IPS-NIHi11 (cell line): ENCODE results near the gene CRNN.

Experiments used
- DNase-seq: peaks from one replicate; pipeline ENCODE4 v3.0.0; 2012; ENCODE audit warnings: mixed read lengths, low spot score

CRNN gene

DNA sequence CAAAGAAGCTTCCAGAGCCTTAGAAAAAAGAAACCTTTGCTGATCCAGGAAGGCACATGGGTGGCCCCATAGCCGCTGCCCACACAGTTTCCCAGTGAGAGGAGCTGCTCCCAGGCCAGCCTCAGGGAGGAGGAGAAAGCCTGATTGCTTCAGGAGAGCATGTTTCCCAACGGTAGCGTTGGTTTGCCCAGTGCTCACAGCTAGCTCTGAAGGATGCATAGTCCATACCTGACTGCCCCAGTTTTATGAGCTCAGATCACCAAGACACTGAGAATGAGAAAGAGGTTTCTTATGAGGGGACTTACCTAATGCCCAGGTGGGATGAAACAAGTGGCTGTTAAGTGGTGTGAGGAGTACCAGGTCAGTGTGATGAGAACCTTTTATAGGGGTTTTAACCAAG is at the start of gene CRNN:
Gene CRNN (minus strand): TSS at position 355 of the 400 bp plus-strand sequence. CDS start 2,030 bp downstream, outside the sequence.
- no peak for DNase-seq

- no peak for DNase-seq
Observed at GRCh38 chr1:152462636-152463035, 48.6 kb upstream of the CRNN start.

GRCh38 chr1:152461544-152461943 is 47.5 kb upstream of the CRNN start:
- peak; percentile 15 for DNase-seq

GRCh38 chr1:152460529-152460899 is 46.5 kb upstream of the CRNN start:
- no peak for DNase-seq

- peak; percentile 34 for DNase-seq
Observed at GRCh38 chr1:152459596-152460528, 45.8 kb upstream of the CRNN start.

DNA sequence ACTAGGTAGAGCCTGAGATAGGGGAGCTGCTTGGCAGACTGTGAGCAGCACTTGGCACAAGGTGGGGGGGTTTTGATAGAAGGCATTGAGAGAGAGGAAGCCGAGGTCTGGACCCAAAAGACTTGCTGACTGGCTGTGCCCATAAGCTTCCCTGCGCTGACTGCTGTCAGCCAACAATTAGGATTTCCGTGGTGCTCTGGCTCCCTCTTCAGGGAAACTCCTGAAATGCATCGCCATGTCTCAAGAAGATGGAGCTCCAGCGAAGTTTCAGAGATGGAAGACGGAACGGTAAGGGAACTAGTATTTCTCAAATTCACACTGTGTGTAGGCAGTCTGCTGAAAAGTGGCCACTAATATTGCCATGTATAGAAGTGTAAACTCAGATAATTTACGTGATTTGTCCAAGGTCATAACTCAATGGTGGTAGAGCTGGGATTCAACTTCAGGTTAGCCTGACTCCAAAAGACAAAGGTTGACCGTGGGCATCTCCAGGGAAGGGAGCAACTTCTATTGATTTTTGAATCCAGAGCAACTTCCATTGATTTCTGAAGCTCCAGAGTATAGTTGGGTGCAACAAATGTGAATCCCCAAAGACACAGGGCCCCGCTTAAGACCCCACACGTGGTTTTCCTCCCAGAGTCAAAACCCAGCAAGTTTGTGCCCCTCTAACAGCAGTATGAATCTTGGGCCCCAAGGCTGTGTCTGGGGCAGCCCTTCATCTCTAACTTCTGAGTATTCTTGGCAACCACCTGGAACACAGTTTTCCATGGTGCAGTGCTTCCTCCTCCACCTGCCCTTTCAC is 44.5 kb upstream of the CRNN start:
- DNase-seq: peak; percentile 45

- DNase-seq: no peak
Observed at GRCh38 chr1:152457561-152457960, 43.5 kb upstream of the CRNN start.

DNA sequence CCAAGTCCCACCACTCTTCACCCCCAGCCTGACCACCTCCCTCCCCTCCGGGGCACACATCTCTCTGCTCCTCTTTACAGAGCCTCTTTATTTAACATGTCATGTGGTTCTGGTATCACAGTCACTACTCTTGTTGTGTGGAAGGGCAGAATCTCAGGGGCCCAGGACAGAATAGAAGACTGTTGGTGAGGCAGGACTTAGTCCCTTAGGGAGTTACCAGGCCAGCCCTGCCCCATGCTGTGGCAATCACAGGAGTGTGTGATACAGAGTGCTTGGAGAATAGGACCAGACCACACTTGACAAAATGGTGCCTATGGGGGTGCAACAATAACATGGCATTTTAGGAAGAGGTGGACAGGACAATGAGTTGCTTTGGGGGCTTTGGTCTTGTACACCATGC is 43.0 kb upstream of the CRNN start:
- DNase-seq: no peak

GRCh38 chr1:152451254-152451653 is 37.2 kb upstream of the CRNN start:
- DNase-seq: no peak

- no peak for DNase-seq
Observed at GRCh38 chr1:152449661-152450060, 35.6 kb upstream of the CRNN start.

DNA sequence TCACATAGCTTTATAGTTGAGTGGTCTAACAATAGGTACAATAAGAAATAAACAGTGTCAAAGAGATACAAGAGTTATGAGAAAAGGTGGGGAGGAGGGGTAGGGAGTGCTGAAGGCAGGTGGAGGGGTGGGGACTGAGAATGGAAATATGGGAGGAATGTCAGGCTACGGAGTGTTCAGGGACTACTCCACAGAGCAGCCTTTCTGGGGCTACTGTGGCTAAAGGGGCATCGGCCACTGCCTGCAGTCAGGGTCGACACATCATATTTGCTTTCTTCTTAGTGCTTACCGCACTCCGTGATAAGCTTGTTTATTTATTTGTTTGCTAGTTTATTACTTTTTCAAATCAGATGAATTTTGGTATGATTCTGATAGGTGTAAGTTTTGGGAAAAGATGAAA is 34.4 kb upstream of the CRNN start:
- no peak for DNase-seq

- DNase-seq: no peak
Observed at GRCh38 chr1:152448095-152448494, 34.0 kb upstream of the CRNN start.

DNA sequence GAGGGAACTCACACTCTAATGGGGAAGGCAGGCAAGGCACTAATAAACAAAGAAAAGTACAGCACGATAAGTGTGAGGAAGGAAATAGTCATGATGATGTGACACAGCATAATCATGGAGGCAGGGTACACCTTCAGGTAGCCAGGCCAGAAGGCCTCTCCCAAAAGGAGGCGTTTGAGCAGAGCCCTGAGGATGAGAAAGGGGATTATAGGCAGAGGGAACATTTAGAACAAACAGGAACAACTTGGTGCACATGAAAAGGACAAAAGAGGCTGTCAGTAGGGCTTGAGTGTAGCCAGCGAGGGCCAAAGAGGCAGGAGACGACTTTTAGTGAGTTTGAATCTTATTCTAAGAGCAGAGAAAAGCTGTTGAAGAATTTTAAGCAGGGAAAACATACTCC is 33.4 kb upstream of the CRNN start:
- no peak for DNase-seq

- no peak for DNase-seq
Observed at GRCh38 chr1:152444045-152444444, 30.0 kb upstream of the CRNN start.

- DNase-seq: no peak
Observed at GRCh38 chr1:152442765-152443164, 28.7 kb upstream of the CRNN start.

DNA sequence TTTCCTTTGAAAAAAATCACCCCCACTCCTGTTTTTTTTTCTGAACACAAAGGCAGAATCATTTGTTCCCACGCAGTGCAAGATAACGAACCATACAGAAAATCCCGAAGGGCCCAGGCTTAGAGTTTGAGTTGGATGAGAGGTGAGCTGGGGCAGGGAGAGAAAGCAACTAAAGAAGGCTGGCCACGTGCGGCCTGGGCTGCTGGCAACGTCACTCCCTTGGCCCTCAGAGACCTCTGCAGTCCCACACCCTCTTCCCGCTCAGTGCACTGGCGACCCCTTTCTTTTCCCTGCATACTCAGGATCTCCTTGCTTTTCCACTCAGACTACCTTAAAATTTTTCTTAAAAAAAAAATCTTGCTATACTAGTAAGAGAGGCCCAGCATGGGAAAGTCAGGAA is 28.2 kb upstream of the CRNN start:
- DNase-seq: no peak

DNA sequence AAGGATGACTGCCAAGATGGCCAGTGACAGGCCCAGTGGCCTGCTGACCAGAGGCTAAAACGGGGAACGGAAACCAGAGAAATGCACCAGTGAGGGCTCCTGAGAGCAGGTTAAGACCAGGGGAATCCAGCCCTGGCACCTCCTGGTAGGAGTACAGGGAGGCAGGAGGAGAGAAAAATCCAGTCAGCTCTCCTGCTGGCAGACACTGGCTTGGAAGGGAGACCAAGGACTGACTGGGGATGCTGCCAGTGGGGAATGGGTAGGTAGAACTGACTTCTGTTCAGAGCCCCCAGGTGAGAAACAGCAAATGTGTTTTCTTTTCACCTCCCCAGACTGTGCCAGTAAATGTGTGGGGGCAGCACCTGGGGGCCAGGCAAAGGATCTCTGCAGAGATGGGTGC is 27.7 kb upstream of the CRNN start:
- DNase-seq: no peak

GRCh38 chr1:152440635-152441471 is 26.8 kb upstream of the CRNN start:
- DNase-seq: peak; percentile 69

DNA sequence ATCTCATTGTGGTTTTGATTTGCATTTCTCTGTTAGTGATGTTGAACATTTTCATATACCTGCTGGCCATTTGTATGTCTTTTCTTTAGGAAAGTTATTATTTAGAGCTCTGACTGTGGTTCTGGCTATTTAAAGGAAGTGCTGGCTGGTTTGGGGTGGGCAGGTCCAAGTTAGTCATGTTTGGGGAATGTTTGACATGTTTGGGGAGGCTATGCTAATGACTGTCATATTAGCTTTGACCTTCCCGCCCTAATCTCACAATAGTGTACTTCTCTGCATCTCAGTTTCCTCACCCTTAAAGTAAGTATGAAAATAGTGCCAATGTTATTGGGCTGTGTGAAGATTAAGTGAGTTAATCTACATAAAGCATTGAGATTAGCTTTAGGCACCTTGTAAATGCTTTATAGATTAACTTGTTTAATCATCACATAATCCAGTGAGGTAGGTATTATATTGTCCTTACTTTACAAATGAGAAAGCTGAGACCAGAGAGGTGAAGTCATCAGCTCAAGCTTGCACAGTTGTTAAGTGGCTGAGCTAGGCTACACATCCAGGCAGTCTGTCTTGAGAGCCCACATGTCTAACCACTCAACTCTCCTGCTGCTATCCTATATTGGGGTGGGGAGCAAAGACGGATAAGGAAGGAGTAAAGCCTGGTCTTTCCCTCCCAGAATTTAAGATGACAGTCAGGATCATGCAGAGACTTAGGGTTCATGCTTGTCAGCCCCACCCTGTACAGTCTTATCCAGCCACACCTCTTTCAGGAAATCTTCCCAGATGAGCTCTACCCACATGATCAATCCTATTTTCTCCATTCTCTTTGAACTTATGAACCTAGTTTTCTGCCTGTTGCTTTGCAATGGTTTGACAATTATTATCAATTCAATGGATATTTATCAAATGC is 22.8 kb upstream of the CRNN start:
- no peak for DNase-seq

DNA sequence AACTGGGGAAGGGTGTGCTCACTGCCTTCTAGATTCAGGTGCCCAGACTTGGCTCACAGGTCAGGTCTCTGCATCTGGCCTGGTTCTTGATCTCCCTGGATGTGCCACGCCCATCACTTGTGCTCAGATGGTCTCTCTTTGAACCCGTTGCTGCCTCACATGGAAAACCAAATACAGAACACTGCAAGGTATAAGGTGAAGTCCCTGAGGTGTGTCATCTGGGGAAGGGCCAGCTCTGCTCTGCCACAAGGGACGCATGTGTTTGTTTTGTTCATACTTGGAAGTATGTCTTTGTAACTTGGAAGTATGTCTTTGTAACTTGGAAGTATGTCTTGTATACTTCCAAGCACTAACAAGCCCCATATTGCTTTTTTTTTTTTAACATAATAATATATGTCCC is 13.4 kb upstream of the CRNN start:
- DNase-seq: no peak

- DNase-seq: no peak
Observed at GRCh38 chr1:152426731-152427130, 12.7 kb upstream of the CRNN start.
